ENCODE data around the gene THADA. TPM values are rescaled to one million over a fixed set of nuclear protein-coding genes. Genes with fewer than 3 reads are reported as not detected.

THADA gene
- total RNA-seq, 3 donors from 2014 or later (not counting 1 experiment from before 2014, with no cell fraction given): 34.1 to 35.7 (median 35.3) TPM

- no peaks in the 10 kb centered on the region for H3K9me3 Mint-ChIP-seq
- H3K27me3 Mint-ChIP-seq (ENCODE audit: low read depth in 2 of 2): no peaks in the 10 kb centered on the region
- no peak for DNase-seq
- Histone ChIP-seq H3K4me1 (ENCODE audit: control insufficient read depth, insufficient read depth, low read length) (no peaks in the 10 kb centered on the region), H3K27me3 (ENCODE audit: control insufficient read depth, insufficient read depth, low read length) (no peaks in the 10 kb centered on the region), H3K36me3 (ENCODE audit: control insufficient read depth, insufficient read depth, low read length) (no peaks in the 10 kb centered on the region), H3K4me3 (ENCODE audit: low read length) (no peak overlapping the region), H3K9me3 (ENCODE audit: control insufficient read depth, insufficient read depth, low read length) (no peaks in the 10 kb centered on the region), H3K27ac (ENCODE audit: low read length) (no peak overlapping the region)
- H3K4me3 Mint-ChIP-seq: no peak overlapping the region
- H3K36me3 Mint-ChIP-seq: no peaks in the 10 kb centered on the region
- H3K27ac Mint-ChIP-seq: peak overlapping the region in 1 of 2 donors; percentile 11
- no peaks in the 10 kb centered on the region for H3K4me1 Mint-ChIP-seq
- intact Hi-C loops (cut with micrococcal nuclease): no loop called here
- WGBS (ENCODE audit: insufficient coverage): 50% methylated on average over 1 of the region's 1 CpG
- no peak for TF ChIP-seq CTCF (IDR thresholded peaks at IDR 0.05)
- no peak for ATAC-seq
These were observed 246.8 kb downstream of the THADA start for GRCh38 chr2:43348908-43349661.

- TF ChIP-seq CTCF (IDR thresholded peaks at IDR 0.05): no peak
- H3K9me3 ChIP-seq (ENCODE audit: control insufficient read depth, insufficient read depth, low read length): no peaks in the 10 kb centered on the region
- no peak overlapping the region for H3K27ac ChIP-seq (ENCODE audit: low read length)
- H3K36me3 ChIP-seq (ENCODE audit: control insufficient read depth, insufficient read depth, low read length): peaks cover 4% of the 10 kb centered on the region
- Mint-ChIP-seq H3K27me3 (ENCODE audit: low read depth in 2 of 2) (no peaks in the 10 kb centered on the region), H3K27ac (no peak overlapping the region), H3K4me3 (no peak overlapping the region), H3K4me1 (no peaks in the 10 kb centered on the region), H3K9me3 (no peaks in the 10 kb centered on the region), H3K36me3 (no peaks in the 10 kb centered on the region)
- intact Hi-C loops (cut with micrococcal nuclease): no loop called here
- DNase-seq (no peak), ATAC-seq (no peak)
- no peaks in the 10 kb centered on the region for H3K4me1 ChIP-seq (ENCODE audit: control insufficient read depth, insufficient read depth, low read length)
- WGBS (ENCODE audit: insufficient coverage): 97% methylated on average over 4 of the region's 4 CpGs
- H3K27me3 ChIP-seq (ENCODE audit: control insufficient read depth, insufficient read depth, low read length): no peaks in the 10 kb centered on the region
- no peak overlapping the region for H3K4me3 ChIP-seq (ENCODE audit: low read length)
These were observed 248.1 kb downstream of the THADA start for GRCh38 chr2:43347746-43348145.

- intact Hi-C loops (cut with micrococcal nuclease): no loop called here
- 93% methylated on average over 9 of the region's 13 CpGs for WGBS (ENCODE audit: insufficient coverage)
These were observed 249.0 kb downstream of the THADA start for GRCh38 chr2:43346602-43347567.

More at GRCh38 chr2:43346602-43347567, 249.0 kb downstream of the THADA start:
- Mint-ChIP-seq H3K4me3 (no peak overlapping the region), H3K36me3 (no peaks in the 10 kb centered on the region), H3K27me3 (ENCODE audit: low read depth in 2 of 2) (no peaks in the 10 kb centered on the region), H3K4me1 (no peaks in the 10 kb centered on the region), H3K27ac (no peak overlapping the region), H3K9me3 (no peaks in the 10 kb centered on the region)
- Histone ChIP-seq H3K27ac (ENCODE audit: low read length) (no peak overlapping the region), H3K4me1 (ENCODE audit: control insufficient read depth, insufficient read depth, low read length) (no peaks in the 10 kb centered on the region), H3K27me3 (ENCODE audit: control insufficient read depth, insufficient read depth, low read length) (no peaks in the 10 kb centered on the region), H3K36me3 (ENCODE audit: control insufficient read depth, insufficient read depth, low read length) (peaks cover 4% of the 10 kb centered on the region), H3K9me3 (ENCODE audit: control insufficient read depth, insufficient read depth, low read length) (no peaks in the 10 kb centered on the region), H3K4me3 (ENCODE audit: low read length) (no peak overlapping the region)
- ATAC-seq (no peak), DNase-seq (no peak)
- no peak for TF ChIP-seq CTCF (IDR thresholded peaks at IDR 0.05)

Data from natural killer cell (primary cell).